ENCODE data around the gene ZNF750. TPM values are rescaled to one million over a fixed set of nuclear protein-coding genes. Genes with fewer than 3 reads are reported as not detected.

The ZNF750 gene
- total RNA-seq, 1 experiment from 2014 or later = not detected

GRCh38 chr17:82882715-82883418 is 43.0 kb upstream of the ZNF750 start:
- intact Hi-C loops (cut with micrococcal nuclease; ENCODE audit: unreplicated experiment) (no loop called here), in situ Hi-C loops (cut with HindIII; ENCODE audit: low pct_unique_long_range_greater_than_20kb, low sequenced_read_pairs) (no loop called here)
- ChIA-PET CTCF (no interaction called here), POLR2A (no interaction called here)
- DNase-seq (ENCODE audit: low read depth, low spot score) = no peak
- Histone ChIP-seq H3K9me3 (ENCODE audit: control insufficient read depth, insufficient read depth, low read depth, low read length) (no peaks in the 10 kb centered on the region), H3K36me3 (ENCODE audit: control insufficient read depth, insufficient read depth, low read length) (no peaks in the 10 kb centered on the region; the same call in 1 of the 2 replicates), H3K4me1 (ENCODE audit: control insufficient read depth, insufficient read depth, low read length) (peaks cover 18% of the 10 kb centered on the region), H3K4me3 (ENCODE audit: low read depth in 2 of 2, low read length in 2 of 2) (no peak overlapping the region), H3K27ac (ENCODE audit: low read length) (no peak overlapping the region), H3K27me3 (ENCODE audit: control insufficient read depth, insufficient read depth, low read length) (no peaks in the 10 kb centered on the region)
- TF ChIP-seq SIN3A (IDR thresholded peaks at IDR 0.05; ENCODE audit: borderline replicate concordance, insufficient read depth, low read depth, low read length) = no peak
- TF ChIP-seq REST (IDR thresholded peaks at IDR 0.05; ENCODE audit: insufficient read depth in 1 of 2, low read depth in 2 of 2, low read length in 1 of 2) = no peak
- no peak for TF ChIP-seq POLR2AphosphoS5 (IDR thresholded peaks at IDR 0.05; ENCODE audit: low read depth, low read length)
- no peak for TF ChIP-seq TCF7L2 (IDR thresholded peaks at IDR 0.05; ENCODE audit: low read depth, low read length)
- no peak for TF ChIP-seq CTCF (IDR thresholded peaks at IDR 0.05)
- no TSS peak for BruUV-seq (replicated peaks)
- no peak for ATAC-seq

- DNase-seq (ENCODE audit: low read depth, low spot score) = no peak
- TF ChIP-seq SIN3A (IDR thresholded peaks at IDR 0.05; ENCODE audit: borderline replicate concordance, insufficient read depth, low read depth, low read length) (no peak), TCF7L2 (IDR thresholded peaks at IDR 0.05; ENCODE audit: low read depth, low read length) (no peak), REST (IDR thresholded peaks at IDR 0.05; ENCODE audit: insufficient read depth in 1 of 2, low read depth in 2 of 2, low read length in 1 of 2) (no peak), POLR2AphosphoS5 (IDR thresholded peaks at IDR 0.05; ENCODE audit: low read depth, low read length) (no peak), CTCF (IDR thresholded peaks at IDR 0.05) (no peak)
- no peak overlapping the region for H3K4me3 ChIP-seq (ENCODE audit: low read depth in 2 of 2, low read length in 2 of 2)
- intact Hi-C loops (cut with micrococcal nuclease; ENCODE audit: unreplicated experiment) = no loop called here
- in situ Hi-C loops (cut with HindIII; ENCODE audit: low pct_unique_long_range_greater_than_20kb, low sequenced_read_pairs) = no loop called here
- no peak for ATAC-seq
- no peaks in the 10 kb centered on the region for H3K27me3 ChIP-seq (ENCODE audit: control insufficient read depth, insufficient read depth, low read length)
- H3K9me3 ChIP-seq (ENCODE audit: control insufficient read depth, insufficient read depth, low read depth, low read length) = no peaks in the 10 kb centered on the region
- ChIA-PET CTCF (no interaction called here), POLR2A (no interaction called here)
- H3K4me1 ChIP-seq (ENCODE audit: control insufficient read depth, insufficient read depth, low read length) = peaks cover 18% of the 10 kb centered on the region
- H3K36me3 ChIP-seq (ENCODE audit: control insufficient read depth, insufficient read depth, low read length) = no peaks in the 10 kb centered on the region; the same call in 1 of the 2 replicates
- H3K27ac ChIP-seq (ENCODE audit: low read length) = no peak overlapping the region
- no TSS peak for BruUV-seq (replicated peaks)
These were observed 42.3 kb upstream of the ZNF750 start for GRCh38 chr17:82881900-82882714.

All from Panc1 (cell line).